Measurements from ENCODE around the gene NDUFA11.

DNA sequence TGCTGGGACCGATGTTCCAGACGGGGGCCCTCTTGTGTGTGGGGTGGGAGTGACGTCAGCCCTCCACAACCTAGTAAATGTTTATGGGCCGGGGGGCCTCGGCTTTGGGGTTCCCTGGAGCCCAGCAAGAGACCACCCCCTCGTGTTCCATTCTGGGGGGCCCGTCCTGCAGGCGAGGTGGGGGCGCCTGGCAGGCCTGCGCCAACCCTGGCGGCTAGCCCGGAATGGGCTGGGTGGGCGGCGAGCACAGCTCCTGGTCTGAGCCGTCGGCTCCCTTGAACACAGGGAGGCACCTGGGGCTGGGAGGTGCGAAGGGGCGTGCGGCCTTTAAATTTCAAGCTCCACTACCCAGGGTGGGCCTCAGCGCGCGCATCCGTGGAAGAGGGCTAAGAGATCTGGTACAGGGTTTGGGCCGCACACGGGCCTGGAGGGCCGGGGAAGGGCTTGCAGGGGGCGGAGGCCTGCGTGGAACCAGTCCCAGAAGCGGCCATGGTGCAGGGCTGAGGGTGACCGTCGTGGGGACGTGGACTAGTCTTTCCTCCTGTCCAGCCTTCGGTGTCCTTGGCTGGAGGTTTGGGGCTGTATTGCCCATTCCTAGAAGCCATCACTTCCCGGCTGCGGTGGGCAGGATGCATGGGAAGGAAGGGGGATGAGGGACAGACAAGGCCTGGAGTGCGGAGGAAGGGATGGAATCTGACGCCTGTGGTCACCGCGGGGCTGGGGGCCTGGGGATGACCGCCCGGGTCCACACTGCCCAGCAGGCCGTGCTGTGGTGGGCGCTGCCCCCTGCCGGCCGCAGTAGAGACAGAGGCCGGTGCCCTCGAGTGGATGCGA is 11.4 kb downstream of the NDUFA11 start:
- peak; percentile 32 for TF ChIP-seq CTCF (IDR thresholded peaks at IDR 0.05)
- no peak for TF ChIP-seq EZH2 (IDR thresholded peaks at IDR 0.05; ENCODE audit: borderline replicate concordance, insufficient read depth, low read depth, low read length, poor library complexity, severe bottlenecking)

Measured in B cell (primary cell).